ENCODE results near the gene ZNF765.

ZNF765 gene

GRCh38 chr19:53372196-53372595 is 22.8 kb upstream of the ZNF765 start:
- TF ChIP-seq CTCF (IDR thresholded peaks at IDR 0.05; ENCODE audit: control insufficient read depth, insufficient read depth, low read depth, low read length, missing control alignments) = no peak

GRCh38 chr19:53374288-53374687 is 20.7 kb upstream of the ZNF765 start:
- no peak for DNase-seq (ENCODE audit: low read depth)
- no peak for TF ChIP-seq CTCF (IDR thresholded peaks at IDR 0.05; ENCODE audit: control insufficient read depth, insufficient read depth, low read depth, low read length, missing control alignments)
- no peak overlapping the region for H3K4me3 ChIP-seq (ENCODE audit: control insufficient read depth, low read depth, low read length)

More at GRCh38 chr19:53372196-53372595, 22.8 kb upstream of the ZNF765 start:
- no peak overlapping the region for H3K4me3 ChIP-seq (ENCODE audit: control insufficient read depth, low read depth, low read length)
- no peak for DNase-seq (ENCODE audit: low read depth)

DNA sequence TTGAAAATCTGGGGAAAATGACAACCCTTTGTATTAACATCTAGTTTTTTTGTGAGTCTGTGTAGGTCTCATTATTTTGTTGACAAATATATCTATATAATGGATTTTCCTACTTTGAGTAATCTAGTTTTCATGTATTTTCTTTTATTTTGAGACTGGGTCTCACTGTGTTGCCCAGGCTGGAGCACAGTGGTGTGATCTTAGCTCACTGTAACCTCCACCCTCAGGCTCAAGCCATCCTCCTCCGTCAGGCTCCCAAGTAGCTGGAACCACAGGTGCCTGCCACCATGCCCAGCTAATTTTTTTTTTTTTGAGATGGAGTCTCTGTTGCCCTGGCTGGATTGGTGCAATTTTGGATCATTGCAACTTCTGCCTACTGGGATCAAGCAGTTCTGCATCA is 20.2 kb upstream of the ZNF765 start:
- no peak for TF ChIP-seq CTCF (IDR thresholded peaks at IDR 0.05; ENCODE audit: control insufficient read depth, insufficient read depth, low read depth, low read length, missing control alignments)
- no peak for DNase-seq (ENCODE audit: low read depth)

GRCh38 chr19:53381376-53381775 is 13.6 kb upstream of the ZNF765 start:
- no peak overlapping the region for H3K4me3 ChIP-seq (ENCODE audit: control insufficient read depth, low read depth, low read length)
- no peak for DNase-seq (ENCODE audit: low read depth)
- no peak for TF ChIP-seq CTCF (IDR thresholded peaks at IDR 0.05; ENCODE audit: control insufficient read depth, insufficient read depth, low read depth, low read length, missing control alignments)

More for the DNA sequence above, 20.2 kb upstream of the ZNF765 start:
- no peak overlapping the region for H3K4me3 ChIP-seq (ENCODE audit: control insufficient read depth, low read depth, low read length)

DNA sequence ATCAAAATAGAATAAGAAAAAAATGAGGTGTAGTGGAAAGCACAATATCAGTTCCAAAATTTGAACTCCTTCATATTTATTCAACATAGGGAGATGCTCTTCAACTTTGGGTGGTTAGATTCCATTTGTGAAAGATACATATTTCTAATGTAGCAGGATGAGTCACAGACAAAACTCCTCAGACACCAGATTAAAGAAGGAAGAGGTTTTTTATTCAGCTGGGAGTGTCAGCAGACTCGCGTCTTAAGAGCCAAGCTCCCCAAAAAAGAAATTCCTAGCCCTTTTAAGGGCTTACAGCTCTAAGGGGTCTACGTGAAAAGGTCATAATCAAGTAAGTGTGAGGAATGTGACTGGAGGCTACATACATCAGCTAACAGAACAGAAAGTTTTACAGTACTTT is 6.8 kb upstream of the ZNF765 start:
- TF ChIP-seq CTCF (IDR thresholded peaks at IDR 0.05; ENCODE audit: control insufficient read depth, insufficient read depth, low read depth, low read length, missing control alignments) = no peak
- no peak overlapping the region for H3K4me3 ChIP-seq (ENCODE audit: control insufficient read depth, low read depth, low read length)

DNA sequence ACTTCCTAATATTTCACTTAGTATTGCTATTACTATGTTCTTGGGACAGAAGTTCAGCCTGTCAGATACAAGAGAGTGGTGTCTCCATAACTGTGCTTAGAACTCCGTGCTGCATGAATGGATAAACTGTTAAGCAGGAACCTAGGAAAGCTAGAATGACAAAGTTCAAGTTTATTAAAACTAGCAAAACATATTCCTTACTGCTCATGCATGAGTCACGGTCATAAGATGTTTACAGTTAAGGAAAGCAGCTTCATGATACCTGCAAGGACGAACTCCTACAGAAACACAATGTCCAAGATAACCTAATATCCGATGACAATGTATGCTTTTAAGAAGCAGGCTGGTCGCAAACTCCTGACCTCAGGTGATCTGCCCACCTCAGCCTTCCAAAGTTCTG is 6.0 kb upstream of the ZNF765 start:
- H3K4me3 ChIP-seq (ENCODE audit: control insufficient read depth, low read depth, low read length) = no peak overlapping the region
- TF ChIP-seq CTCF (IDR thresholded peaks at IDR 0.05; ENCODE audit: control insufficient read depth, insufficient read depth, low read depth, low read length, missing control alignments) = no peak
- no peak for DNase-seq (ENCODE audit: low read depth)

More for the DNA sequence above, 6.8 kb upstream of the ZNF765 start:
- no peak for DNase-seq (ENCODE audit: low read depth)

- TF ChIP-seq CTCF (IDR thresholded peaks at IDR 0.05; ENCODE audit: control insufficient read depth, insufficient read depth, low read depth, low read length, missing control alignments) = no peak
- no peak for DNase-seq (ENCODE audit: low read depth)
- H3K4me3 ChIP-seq (ENCODE audit: control insufficient read depth, low read depth, low read length) = no peak overlapping the region
These were observed 5.4 kb upstream of the ZNF765 start for GRCh38 chr19:53389571-53389970.

All from AG09309 (cell line).